Islet of Langerhans (tissue), 1 donor: Measurements from ENCODE around the gene TMEM259.

Experiments used
- FAIRE-seq: peaks from one replicate; lab custom pipeline; 2011; peaks lifted over from hg19 to GRCh38; lab: Jason Lieb, UNC

Gene TMEM259

GRCh38 chr19:984165-984967 lies 36.6 kb downstream of the TMEM259 start, which contains the start of gene WDR18:
Gene WDR18, plus strand, starts transcription at chr19:984345. Its CDS starts 9 bp downstream, at chr19:984354.
- FAIRE-seq, result no peak

GRCh38 chr19:982567-983170 lies 38.3 kb downstream of the TMEM259 start:
- no peak for FAIRE-seq

GRCh38 chr19:980133-980998 lies 40.6 kb downstream of the TMEM259 start:
- no peak for FAIRE-seq

GRCh38 chr19:979318-979741 lies 41.6 kb downstream of the TMEM259 start:
- no peak for FAIRE-seq

- FAIRE-seq, result no peak
Measured at GRCh38 chr19:977058-977464, 43.9 kb downstream of the TMEM259 start.

- no peak for FAIRE-seq
Measured at GRCh38 chr19:976476-976875, 44.4 kb downstream of the TMEM259 start.

GRCh38 chr19:974564-975257 lies 46.2 kb downstream of the TMEM259 start:
- no peak for FAIRE-seq

GRCh38 chr19:973726-974563 lies 47.0 kb downstream of the TMEM259 start:
- no peak for FAIRE-seq

- no peak for FAIRE-seq
Measured at GRCh38 chr19:972281-972680, 48.6 kb downstream of the TMEM259 start.

GRCh38 chr19:971795-972194 lies 49.1 kb downstream of the TMEM259 start:
- no peak for FAIRE-seq

- FAIRE-seq, result no peak
Measured at GRCh38 chr19:970695-971094, 50.2 kb downstream of the TMEM259 start.

- FAIRE-seq, result no peak
Measured at GRCh38 chr19:966485-967088, 54.3 kb downstream of the TMEM259 start.

- no peak for FAIRE-seq
Measured at GRCh38 chr19:964761-965694, 55.9 kb downstream of the TMEM259 start.

GRCh38 chr19:964116-964520 lies 56.8 kb downstream of the TMEM259 start:
- FAIRE-seq, result no peak

GRCh38 chr19:963486-963951 lies 57.4 kb downstream of the TMEM259 start:
- no peak for FAIRE-seq

- no peak for FAIRE-seq
Measured at GRCh38 chr19:962683-963400, 58.1 kb downstream of the TMEM259 start.

GRCh38 chr19:961866-962620 lies 58.9 kb downstream of the TMEM259 start:
- FAIRE-seq, result no peak

- FAIRE-seq, result no peak
Measured at GRCh38 chr19:960601-960938, 60.4 kb downstream of the TMEM259 start.
